Dedifferentiated amniotic fluid mesenchymal stem cell (primary cell): ENCODE results near the gene NELL1.
"Not testable (repeated sequence)": the region's sequence is repeated elsewhere in the genome, so short reads cannot be mapped to it uniquely, and the experiment has no call there.

Experiments used
- DNase-seq: peaks from one replicate; pipeline ENCODE4 v3.0.0-alpha.2; 2016; ENCODE audit errors: extremely low spot score

NELL1 gene

DNA sequence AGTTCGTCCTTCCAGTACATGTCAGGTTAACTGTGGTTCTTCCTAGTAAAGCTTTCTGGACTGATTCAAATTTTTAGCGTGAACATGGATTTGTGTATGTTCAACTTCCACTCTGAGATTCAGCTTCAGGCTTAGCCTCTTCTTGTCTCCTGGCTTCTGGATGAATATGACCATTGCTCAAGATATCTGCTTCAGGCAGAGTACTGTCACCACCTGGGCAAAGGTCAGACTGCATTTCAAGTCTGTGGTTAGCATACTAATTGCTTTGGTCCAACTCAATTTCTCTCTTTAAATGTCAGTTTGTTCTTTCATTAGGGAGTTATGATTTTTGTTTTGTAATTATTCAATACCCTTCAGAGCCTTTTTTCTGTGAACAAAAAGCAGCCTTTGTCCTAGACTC is 440.0 kb downstream of the NELL1 start:
- no peak for DNase-seq

DNA sequence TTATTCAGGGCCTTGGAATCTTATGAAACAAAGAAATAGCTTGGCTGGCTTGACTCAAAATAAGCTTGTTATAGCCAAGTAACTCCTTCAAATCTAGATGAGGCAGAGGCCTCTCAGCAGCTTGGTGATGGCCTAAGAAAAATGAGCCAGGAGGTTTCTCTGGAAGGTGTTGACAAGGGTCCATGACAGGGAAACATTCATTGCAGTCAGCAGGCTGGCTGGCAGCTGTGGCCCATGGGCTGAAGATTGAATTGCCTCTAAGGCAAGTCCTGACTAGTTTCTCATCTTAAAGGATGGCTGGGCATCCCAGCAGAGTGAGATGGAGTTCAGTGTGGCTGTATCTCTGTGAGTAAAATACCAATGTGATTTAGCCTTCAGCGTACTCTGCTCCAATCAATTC is 441.0 kb downstream of the NELL1 start:
- DNase-seq = no peak

DNA sequence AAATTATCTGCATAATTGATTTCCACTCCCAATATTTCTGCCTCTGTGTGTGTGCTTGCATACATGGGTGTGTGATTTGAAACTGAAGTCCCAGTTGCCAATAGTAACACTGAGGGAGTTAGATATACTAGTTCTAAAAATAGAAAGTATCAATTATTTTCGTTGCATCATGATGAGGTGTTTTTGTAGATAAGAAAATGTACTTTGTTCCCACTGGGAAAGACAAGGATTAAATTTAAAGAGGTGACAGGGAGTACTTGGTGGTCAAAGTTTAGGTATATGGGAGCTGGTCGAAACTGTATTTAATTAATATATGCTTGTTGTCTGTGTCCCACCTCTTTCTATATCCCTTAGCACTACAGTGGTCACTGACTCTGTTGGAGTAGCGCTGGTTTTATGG is 444.5 kb downstream of the NELL1 start:
- no peak for DNase-seq

DNA sequence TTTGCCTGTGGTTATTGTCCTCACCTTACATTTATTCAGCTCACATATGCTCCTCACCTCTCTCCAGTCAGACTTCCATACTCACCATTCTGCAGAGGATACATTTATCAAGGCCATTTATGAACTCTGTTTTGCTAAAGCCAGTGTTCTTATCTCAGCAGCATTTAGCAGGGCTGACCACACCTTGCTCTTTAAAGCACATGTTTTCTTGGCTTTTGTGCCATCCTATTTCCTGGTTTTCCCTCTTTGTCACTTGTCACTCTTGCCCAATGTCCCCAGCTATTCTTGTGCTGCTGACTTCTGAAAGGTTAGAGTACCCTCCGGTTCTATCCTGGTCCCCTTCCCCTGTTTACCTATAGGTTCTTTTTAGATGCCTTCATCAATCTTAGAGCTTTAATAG is 446.6 kb downstream of the NELL1 start:
- DNase-seq = no peak

DNA sequence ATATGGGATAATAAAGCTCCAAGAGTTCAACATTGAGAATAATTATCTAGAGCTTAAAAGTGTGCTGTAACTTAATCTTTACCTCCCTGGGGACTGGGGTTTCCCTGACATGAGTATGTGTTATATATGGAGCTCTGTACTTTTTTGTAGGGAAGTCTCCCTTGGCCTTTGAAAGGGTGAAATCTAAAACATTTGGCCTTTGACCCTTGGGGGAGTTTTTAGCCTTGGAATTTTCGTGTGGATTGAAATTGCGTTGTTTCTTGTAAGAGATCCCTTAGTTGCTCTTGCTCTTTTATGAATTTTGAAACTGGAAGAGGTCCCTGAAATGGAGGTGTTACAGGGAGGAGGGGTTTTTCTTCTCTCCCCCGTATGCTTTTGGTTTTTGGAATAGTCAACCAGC is 450.0 kb downstream of the NELL1 start:
- no peak for DNase-seq

DNA sequence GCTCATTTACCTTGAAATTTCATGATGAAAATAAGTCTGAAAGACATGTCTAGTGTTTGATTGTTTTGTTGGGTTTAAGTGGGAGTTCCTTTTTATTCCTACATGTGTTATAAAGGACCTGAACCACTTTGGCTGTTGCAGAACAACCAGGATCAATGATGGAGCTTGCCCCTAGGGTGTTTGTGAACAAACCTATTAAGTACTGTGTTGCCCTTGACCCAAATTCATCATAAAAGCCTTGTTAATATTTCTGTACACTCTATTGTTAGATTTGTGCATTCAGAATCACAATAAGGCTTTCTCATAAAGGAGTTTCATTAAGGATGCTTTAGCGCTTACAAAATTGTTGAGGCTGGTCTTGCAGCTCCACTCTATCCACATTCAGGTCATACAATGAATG is 452.6 kb downstream of the NELL1 start:
- DNase-seq = no peak

DNA sequence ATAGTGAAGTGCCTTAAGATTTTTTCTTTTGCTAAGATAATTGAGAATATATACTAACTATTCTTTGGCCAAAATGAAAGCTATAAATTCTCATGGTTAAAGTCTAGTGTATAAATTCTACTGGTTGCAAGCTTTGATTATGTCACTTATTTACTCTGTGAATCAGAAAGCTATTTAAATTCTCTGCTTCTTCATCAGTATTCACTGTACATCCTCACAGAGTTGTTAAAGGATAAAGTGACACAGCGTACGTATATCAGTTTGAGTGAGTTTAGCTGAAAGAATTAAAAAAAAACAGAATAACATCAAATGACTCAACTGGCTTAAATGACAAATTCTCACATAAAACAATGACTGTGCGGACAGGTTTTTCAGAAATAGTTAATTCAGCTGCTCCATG is 453.1 kb downstream of the NELL1 start:
- DNase-seq = no peak

DNA sequence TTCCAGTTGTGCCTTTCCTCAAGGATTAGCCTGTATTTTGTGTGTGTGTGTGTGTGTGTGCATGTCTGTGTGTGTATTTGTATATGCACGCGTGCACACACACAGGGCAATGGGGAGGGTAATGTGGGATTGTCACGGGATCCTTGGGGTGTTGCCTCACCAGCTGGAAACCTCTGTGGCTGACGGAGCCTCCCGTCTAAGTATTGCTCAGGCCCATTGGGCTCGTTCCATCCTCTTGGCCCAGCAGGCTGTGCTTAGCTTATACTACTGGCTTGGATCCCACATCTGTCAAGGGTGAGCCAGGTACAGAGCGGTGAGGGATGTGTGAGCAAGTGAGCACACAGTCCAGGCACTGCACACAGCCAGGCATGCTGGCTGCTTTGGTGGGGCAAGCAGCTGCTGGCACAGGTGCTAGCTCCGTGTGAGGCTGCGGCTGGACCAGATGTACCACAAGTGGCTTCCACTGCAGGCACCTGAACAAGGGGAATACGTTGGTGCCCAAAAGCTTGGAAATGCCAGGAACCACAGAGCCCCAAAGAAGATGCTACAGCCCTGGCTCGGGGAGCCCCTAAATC is 462.8 kb downstream of the NELL1 start:
- no peak for DNase-seq

DNA sequence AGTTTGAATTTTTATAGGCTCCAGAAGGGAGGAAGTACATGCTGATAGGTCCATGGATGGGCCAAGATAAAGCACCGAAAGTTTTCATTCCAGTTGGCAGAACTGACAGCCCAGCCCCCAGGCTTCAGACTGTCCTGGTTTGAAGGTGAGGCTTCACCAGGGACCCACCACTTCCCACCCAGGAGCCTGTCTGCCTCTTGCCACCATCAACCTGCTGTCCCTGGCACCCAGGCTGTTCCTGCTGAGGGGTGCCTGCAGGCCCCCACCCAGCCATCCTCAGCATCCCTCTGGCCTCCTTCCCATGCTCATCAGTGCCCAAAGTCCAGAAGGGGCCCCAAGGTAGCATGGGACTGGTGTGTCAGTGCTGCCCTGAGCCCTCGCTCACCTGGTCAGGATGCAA is 463.9 kb downstream of the NELL1 start:
- no peak for DNase-seq

DNA sequence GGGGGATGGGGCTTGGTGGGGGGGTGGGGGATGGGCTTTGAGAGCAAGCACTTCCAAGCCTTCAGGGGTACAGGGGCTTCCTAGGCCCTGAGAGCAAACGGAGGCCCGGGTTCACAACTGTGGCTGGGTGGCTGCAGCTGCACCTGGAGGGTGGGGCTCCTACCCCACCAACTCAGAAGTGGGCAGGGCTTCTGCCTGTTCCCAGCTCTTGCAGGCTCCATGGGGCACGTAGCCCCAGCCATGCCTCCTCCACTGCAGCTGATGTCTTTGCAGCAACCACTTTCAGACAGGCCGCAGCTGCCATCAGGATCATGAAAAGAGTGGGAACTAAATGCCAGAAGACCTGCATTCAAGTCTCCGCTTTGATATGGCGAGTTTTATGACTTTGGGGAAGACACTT is 464.3 kb downstream of the NELL1 start:
- no peak for DNase-seq

DNA sequence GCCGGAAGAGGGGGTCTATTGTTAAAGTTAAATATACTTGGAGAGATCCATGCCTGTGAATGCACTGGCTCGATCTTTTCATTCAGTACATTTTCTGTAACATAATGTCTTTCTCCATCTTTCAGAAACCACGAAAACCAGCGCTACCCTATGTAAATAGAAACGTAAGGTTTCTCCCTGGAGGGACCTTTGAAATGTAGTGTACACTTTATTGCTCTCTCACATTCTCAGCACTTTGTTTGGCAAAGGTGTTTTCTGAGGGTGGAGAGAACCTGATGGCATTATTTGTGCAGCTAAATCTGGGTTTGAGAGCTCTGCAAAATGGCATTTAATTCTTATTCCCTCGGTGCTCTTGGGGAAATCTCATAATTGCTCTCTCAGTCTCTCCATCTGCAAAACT is 468.4 kb downstream of the NELL1 start:
- no peak for DNase-seq

DNA sequence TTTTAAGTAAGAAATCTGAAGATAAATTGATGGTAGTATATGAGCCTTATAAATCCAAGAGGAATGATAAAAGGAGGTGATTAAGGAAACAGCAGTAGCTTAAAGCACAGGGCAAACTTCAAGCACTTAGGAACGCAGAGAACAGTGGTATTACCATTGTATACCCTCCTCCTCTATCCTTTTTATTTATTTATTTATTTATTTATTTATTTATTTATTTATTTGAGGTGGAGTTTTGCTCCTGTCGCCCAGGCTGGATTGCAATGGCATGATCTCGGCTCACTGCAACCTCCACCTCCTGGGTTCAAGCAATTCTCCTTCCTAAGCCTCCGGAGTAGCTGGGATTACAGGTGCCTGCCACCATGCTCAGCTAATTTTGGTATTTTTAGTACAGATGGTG is 472.2 kb downstream of the NELL1 start:
- DNase-seq = not testable (repeated sequence)

DNA sequence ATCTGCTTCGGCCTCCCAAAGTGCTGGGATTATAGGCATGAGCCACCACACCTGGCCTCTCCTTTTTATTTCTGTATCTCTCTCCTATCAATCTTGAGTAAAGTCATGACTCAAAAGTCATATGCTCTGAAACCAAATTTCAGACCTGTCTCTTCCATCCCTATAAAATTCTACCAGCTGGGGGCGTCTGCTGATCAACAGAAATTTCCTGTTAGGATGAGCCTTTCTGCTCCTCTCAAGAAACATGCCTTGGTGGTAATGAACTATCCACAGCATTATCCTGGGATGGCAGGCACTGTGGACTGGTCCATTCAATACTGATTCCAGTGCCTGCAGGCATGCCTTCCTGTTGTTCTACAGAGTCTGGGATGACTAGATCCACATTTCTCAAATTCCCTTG is 472.6 kb downstream of the NELL1 start:
- DNase-seq = no peak

DNA sequence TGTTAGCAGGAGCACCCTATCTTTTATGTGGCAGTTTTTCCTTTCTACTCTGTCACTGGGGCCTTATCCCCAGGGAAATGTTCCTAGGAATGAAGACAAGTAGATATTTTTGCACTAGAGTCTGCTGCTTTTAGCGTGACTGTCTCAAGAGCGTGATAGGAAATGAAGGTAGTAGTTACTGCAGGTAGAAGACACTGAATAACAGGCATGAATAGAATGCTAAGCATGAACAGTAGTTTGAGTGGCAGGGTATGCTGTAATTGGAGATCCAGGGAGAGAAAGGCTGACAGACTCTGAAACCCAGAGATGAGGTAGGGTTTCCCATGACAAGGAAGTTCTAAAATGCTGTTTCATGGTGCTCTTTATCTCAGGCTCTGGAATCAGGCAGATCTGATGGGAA is 475.1 kb downstream of the NELL1 start:
- no peak for DNase-seq

DNA sequence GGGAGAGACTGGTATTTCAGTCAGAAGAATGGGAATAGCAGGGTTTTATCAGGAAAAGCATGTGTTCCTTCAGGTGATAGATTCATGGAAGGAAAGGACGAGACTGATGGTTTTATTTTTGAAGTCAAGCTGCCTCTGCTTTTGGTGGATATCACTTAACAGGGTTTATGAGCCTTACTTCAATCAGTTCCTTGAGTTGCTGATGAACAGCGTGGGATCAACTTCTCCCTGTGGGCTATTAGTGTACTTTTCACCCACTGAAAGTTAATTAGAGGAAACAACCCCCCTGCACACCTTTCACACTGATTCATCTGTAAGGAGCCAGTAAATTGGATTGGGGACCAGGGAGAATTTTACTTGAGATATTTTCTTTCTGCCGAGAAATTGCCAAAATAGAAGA is 479.0 kb downstream of the NELL1 start:
- DNase-seq = no peak

DNA sequence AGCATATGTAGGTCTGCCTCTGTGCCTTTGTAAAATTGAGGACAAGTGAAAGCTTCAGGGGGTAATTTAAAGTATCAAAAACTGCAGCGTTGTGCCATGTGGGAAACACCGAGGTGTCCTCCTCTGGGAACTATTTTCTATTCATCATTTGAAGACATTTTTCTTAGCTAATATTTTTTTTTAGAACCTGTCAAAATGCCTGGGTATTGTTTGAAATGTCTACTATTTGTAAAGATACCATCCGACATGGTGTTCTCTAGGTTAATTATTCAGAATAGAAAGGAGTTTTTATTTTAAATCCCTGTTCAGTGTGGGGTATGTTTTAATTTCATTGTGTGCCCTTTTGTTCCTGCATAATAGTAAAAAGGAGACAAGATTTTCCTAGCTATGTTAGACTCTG is 490.8 kb downstream of the NELL1 start:
- no peak for DNase-seq

DNA sequence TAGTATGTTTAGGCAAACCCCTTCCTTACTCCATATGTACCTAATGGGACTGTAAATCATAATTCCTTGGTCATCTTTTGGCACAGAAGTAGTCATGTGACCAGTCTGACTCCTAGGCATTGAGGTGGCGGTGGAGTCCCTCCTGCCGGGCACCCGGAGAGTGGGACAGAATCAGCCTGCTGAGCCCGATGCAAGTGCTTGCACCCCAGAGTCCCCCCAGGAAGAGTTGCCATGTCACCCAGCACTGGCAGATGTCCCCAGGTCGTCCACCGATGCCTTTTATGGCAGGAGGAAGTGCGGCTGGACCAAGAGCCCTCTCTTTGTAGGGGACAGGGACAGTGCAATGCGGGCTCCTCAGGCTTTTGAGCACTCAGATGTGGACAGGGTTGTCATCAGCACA is 500.3 kb downstream of the NELL1 start:
- no peak for DNase-seq

DNA sequence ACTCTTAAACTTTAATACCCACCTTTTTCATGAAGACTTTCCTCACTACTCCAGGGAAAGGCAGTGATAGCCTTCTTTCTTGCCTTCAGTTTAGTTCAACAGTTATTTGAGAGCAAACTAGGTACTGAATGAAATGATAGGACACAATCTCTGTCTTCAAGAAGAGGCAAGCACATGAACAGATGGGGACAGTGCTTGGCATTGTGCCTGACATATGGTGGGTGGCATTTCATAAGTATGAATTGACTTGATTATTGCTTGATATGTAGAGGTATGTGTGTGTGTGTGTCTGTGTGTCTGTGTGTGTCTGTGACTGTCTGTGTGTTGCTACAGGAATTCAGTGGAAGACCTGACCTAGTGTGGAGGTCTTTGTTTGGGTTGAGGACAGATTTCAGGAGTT is 504.1 kb downstream of the NELL1 start:
- DNase-seq = no peak

DNA sequence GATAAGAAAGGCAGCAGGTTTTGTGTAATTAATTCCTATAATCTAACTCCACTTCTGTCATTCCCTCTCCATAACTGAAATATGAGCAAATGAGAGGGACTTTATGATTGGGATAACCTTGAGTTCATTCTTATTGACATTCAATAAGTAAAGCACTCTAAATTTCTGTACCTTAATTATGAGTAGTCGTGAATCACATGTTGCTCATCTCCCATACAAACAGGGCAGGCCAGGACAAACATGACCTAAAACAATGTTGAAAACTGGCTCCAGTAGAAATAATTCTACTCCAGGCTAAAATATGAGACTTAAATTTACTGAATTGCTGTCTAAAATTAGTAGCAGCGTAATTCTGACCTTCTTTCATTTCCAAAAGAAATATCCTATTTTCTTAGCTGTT is 505.4 kb downstream of the NELL1 start:
- DNase-seq = no peak

DNA sequence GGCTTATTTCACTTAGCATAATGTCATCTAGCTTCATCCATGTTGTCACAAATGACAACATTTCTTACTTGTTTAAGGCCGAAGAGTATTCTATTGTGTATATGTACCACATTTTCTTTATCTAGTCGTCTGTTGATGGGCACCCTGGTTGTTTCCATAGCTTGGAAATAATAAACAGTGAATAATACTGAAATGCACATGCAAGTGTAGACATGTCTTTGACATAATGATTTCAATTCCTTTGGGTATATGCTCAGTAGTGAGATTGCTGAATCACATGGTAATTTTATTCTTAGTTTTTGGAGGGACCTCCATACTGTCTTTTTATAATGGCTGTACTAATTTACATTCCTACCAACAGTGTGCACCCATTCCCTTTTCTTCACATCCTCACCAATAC is 508.0 kb downstream of the NELL1 start:
- no peak for DNase-seq

DNA sequence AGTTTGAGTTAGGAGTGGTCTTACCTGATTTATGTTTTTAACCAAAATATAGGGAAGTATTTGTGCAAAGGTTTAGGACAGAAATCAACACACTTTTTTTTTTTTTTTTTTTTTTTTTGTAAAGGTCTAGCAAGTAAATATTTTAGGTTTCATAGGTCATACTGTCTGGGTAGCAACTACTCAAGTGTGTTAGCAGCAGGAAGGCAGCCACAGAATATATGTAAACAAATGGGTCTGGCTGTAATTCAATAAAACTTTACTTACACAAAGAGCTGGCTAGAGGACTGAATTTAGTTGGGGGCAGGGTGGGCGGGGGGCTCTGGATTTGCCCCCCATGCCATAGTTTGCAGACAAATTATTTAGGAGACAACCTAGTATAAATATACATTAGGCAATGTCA is 510.4 kb downstream of the NELL1 start:
- DNase-seq = no peak

DNA sequence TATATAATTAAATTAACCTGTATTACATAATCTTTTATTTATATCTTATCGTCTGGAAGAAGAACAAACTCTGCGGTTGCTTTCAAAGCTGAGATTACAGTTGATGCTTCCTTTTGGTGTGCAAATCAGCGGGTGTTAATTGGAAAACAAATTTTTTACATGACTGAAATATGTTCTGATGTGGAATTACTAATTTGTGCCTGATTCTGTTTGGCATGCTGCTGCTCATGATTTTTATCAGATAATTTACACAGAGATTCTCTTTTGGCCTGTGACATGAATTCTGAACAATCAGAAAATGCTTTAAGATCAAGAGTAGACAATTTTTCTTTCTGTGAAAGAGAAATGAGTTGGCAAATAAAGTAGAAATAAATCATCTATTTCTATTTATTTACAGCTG is 510.8 kb downstream of the NELL1 start:
- DNase-seq = no peak

DNA sequence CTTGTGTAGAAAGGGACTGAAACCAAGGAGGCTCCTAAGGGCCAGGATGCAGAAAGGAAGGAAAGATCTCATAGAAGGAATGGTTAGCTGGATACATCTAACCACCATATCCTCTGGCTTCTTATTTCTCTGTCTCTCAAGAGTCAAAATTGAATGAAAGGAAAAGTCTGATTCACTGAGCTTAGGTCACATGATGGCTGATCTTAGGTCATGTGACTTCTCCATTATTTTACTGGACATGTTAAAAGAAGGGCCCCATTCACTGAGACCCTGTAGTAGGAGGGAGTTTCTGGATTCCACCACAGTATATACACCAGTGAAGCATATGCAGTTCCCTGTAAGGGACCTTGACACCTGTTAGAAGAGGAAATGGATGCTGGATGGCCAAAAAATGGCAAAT is 516.6 kb downstream of the NELL1 start:
- no peak for DNase-seq

DNA sequence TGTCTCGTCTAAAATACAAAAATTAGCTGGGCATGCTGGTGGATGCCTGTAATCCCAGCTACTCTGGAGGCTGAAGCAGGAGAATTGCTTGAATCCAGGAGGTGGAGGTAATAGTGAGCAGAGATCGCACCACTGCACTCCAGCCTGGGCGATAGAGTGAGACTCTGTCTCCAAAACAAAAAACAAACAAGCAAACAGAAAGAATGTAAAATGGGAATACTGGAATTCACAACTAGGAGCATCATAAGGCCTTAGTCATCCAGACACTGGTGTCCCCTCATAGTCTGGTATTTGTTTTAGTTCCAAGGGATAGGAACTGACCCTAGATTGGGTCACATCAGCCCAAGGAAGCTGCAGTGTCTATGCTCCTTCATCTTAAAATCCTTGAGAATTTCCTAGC is 520.8 kb downstream of the NELL1 start:
- no peak for DNase-seq

DNA sequence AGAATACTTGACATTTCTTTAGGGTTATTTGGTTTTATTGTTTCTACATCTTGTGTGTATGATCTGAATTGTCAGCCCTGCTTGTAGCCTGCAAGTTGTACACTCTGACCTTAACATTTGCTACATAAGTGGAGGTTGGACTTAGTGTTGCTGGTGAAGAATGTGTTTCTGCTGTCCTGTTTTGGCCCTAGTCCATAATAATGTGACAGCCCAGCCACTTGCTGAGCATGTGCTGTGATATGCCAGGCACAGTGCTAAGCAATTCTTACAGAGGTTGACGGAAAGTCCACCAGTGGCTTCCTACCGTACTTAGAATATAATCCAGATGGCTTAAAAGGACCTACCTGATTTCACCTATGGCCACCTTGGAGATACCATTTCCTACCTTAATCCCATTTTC is 526.6 kb downstream of the NELL1 start:
- no peak for DNase-seq
